Thymus (tissue), 11 donors: ENCODE measurements around the gene RHD. TPM values are rescaled to one million over a fixed set of nuclear protein-coding genes. Genes with fewer than 3 reads are reported as not detected.
"Not testable (repeated sequence)": the region's sequence is repeated elsewhere in the genome, so short reads cannot be mapped to it uniquely, and the experiment has no call there.

Experiments
- DNase-seq, 9 donors: peaks; one replicate each; pipeline ENCODE4 v3.0.0-alpha.2; 2013; ENCODE audit warnings: low spot score in 9 of 9, low read depth in 6 of 9, missing footprints in 1 of 9
- H3K27ac ChIP-seq, 2 donors: one replicate each; pipeline ENCODE4 v1.5.1; 2013; ENCODE audit warnings: control low read depth in 1 of 2, low read depth in 1 of 2, low read length in 1 of 2, mild to moderate bottlenecking in 1 of 2, moderate library complexity in 1 of 2
- H3K27me3 ChIP-seq, 2 donors: one replicate each; pipeline ENCODE4 v1.5.1; 2013; ENCODE audit warnings: low read length in 1 of 2; ENCODE audit not compliant: control insufficient read depth in 2 of 2, insufficient read depth in 1 of 2
- H3K36me3 ChIP-seq, 2 donors: one replicate each; pipeline ENCODE4 v1.5.1; 2013; ENCODE audit warnings: low read length in 1 of 2, mild to moderate bottlenecking in 1 of 2, moderate library complexity in 1 of 2; ENCODE audit not compliant: control insufficient read depth in 2 of 2, insufficient read depth in 2 of 2
- H3K4me1 ChIP-seq, 2 donors: one replicate each; pipeline ENCODE4 v1.5.1; 2013; ENCODE audit warnings: low read length in 2 of 2; ENCODE audit not compliant: control insufficient read depth in 2 of 2, insufficient read depth in 2 of 2
- H3K4me3 ChIP-seq, 2 donors: one replicate each; pipeline ENCODE4 v1.5.1; 2013; ENCODE audit warnings: low read length in 2 of 2, control low read depth in 1 of 2, mild to moderate bottlenecking in 1 of 2
- H3K9me3 ChIP-seq, 2 donors: one replicate each; pipeline ENCODE4 v1.5.1; 2013; ENCODE audit warnings: low read length in 1 of 2, mild to moderate bottlenecking in 1 of 2; ENCODE audit not compliant: control insufficient read depth in 2 of 2, insufficient read depth in 1 of 2
- WGBS: extraction: QIAGEN DNeasy Blood & Tissue Kit; methylation state at CpG from one replicate; pipeline ENCODE4 v1.1.7; 2013; 5-methylcytosine and 5-hydroxymethylcytosine counted together
- polyA plus RNA-seq: library from polyadenylated mRNA; stranded (reverse); fragments of 200-250 nt; gene quantifications from one replicate; pipeline ENCODE4 v1.2.3, GENCODE V29; 2013
- total RNA-seq: library from RNA; stranded (reverse); fragments of 120-200 nt; gene quantifications from one replicate; pipeline ENCODE4 v1.2.4, GENCODE V29; 2013
- donor health status: healthy.

RHD gene
- total and polyA plus RNA-seq, 2 donors = 0.09 to 0.61 TPM

GRCh38 chr1:25356441-25356840, 84.1 kb downstream of the RHD start:
- DNase-seq = no peak
- peaks cover 40 to 55% of the 10 kb centered on the region in 2 donors for H3K36me3 ChIP-seq
- no peak overlapping the region for H3K4me3 ChIP-seq
- H3K27me3 ChIP-seq = no peaks in the 10 kb centered on the region
- no peaks in the 10 kb centered on the region for H3K4me1 ChIP-seq
- no peak overlapping the region for H3K27ac ChIP-seq
- H3K9me3 ChIP-seq = no peaks in the 10 kb centered on the region

DNA sequence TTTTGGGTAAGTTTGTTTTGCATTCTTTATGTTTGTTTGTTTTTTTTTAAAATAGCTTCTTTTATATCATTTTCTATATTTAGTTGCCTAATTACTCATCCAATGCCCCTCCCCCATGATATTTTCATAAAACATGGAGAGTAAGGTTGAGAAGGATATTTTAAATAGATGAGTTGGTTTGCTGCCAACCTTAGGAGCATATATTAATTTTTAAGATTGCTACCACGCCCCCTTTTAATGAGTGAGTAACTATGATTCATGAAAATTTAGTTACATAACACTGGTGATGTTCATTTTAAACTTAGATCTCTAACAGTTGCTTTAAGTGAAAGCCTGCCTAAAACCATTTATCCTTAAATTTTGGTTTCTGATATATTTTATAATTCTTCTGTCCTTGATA, 84.5 kb downstream of the RHD start:
- no peak for DNase-seq
- H3K27ac ChIP-seq = no peak overlapping the region
- H3K36me3 ChIP-seq = peaks cover 43 to 59% of the 10 kb centered on the region in 2 donors
- no peaks in the 10 kb centered on the region for H3K27me3 ChIP-seq
- WGBS = 98% methylated on average over 1 of the region's 1 CpG
- H3K4me3 ChIP-seq = no peak overlapping the region
- no peaks in the 10 kb centered on the region for H3K4me1 ChIP-seq
- H3K9me3 ChIP-seq = no peaks in the 10 kb centered on the region

- no peaks in the 10 kb centered on the region for H3K27me3 ChIP-seq
- H3K27ac ChIP-seq = no peak overlapping the region
- H3K9me3 ChIP-seq = no peaks in the 10 kb centered on the region
- no peak overlapping the region for H3K4me3 ChIP-seq
- 99% methylated on average over 7 of the region's 7 CpGs for WGBS
- no peak for DNase-seq
- no peaks in the 10 kb centered on the region for H3K4me1 ChIP-seq
- peaks cover 29 to 43% of the 10 kb centered on the region in 2 donors for H3K36me3 ChIP-seq
These were observed 88.6 kb downstream of the RHD start for GRCh38 chr1:25360596-25361581.

DNA sequence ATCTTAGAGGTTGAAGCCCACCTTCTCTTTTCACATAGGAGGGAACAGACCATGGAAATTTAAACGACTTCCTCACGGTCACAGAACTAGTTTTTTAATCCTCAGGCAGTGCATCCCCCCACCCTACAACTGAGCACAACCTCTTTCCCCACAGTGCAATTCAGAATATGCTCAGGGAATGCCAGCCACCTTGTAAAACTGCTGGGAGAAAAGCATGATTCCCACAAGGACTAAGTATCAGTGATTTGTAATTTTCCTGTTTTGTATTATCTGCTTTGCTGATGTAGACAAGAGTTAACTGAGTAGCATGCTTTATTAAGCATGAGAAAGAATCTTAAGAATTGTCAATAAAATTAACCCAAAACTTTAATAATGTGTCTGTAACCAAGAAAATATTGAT, 89.6 kb downstream of the RHD start:
- H3K36me3 ChIP-seq = peaks cover 25 to 36% of the 10 kb centered on the region in 2 donors
- WGBS = 90% methylated on average over 2 of the region's 2 CpGs
- no peak overlapping the region for H3K27ac ChIP-seq

DNA sequence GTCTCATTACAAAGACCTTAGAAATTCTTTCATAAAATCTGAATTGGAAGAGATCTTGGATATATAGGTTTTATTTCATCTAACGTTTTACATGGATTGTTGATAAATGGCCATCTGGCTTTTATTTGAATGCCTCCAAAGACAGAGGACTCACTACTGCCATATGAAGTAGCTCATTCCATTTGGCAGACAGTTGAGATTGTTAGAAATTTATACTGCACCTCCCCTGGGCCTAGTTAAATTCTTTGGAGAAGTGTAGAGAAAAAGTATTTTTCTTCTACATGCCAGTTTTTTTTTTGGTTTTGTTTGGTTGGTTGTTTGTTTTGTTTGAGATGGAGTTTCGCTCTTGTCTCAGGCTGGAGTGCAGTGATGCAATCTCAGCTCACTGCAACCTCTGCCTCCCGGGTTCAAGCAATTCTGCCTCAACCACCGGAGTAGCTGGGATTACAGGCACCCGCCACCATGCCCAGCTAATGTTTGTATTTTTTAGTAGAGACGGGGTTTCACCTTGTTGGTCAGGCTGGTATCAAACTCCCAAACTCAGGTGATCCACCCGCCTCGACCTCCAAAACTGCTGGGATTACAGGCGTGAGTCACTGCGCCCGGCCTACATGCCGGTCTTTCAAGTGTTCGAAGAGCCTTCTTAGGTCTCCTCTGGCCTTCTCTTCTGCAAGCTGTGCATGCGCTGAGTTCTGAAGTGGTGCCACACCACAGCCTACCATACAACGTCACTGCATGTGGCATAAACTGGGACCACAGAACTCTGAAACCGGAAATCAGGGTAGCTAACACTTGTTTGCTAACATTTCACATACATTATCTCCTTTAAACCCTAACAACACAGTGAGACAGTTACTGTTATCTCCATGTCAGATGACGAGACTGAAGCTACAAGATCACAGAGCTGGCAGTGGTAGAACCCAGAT, 90.6 kb downstream of the RHD start:
- H3K36me3 ChIP-seq = peaks cover 23 to 31% of the 10 kb centered on the region in 2 donors
- no CpG with 5 or more reads among the region's 17 CpGs for WGBS
- not testable (repeated sequence) for H3K4me3 ChIP-seq, H3K4me1 ChIP-seq, H3K27me3 ChIP-seq, DNase-seq, H3K9me3 ChIP-seq, H3K27ac ChIP-seq

More for the DNA sequence above, 89.6 kb downstream of the RHD start:
- DNase-seq = no peak
- H3K27me3 ChIP-seq = no peaks in the 10 kb centered on the region
- no peaks in the 10 kb centered on the region for H3K4me1 ChIP-seq
- no peak overlapping the region for H3K4me3 ChIP-seq
- no peaks in the 10 kb centered on the region for H3K9me3 ChIP-seq

- no peak overlapping the region for H3K4me3 ChIP-seq
- H3K36me3 ChIP-seq = no peaks in the 10 kb centered on the region
- no peaks in the 10 kb centered on the region for H3K27me3 ChIP-seq
- no peaks in the 10 kb centered on the region for H3K9me3 ChIP-seq
- H3K4me1 ChIP-seq = no peaks in the 10 kb centered on the region
- DNase-seq = no peak
- no peak overlapping the region for H3K27ac ChIP-seq
- WGBS = 96% methylated on average over 4 of the region's 4 CpGs
These were observed 96.9 kb downstream of the RHD start for GRCh38 chr1:25369241-25369640.

DNA sequence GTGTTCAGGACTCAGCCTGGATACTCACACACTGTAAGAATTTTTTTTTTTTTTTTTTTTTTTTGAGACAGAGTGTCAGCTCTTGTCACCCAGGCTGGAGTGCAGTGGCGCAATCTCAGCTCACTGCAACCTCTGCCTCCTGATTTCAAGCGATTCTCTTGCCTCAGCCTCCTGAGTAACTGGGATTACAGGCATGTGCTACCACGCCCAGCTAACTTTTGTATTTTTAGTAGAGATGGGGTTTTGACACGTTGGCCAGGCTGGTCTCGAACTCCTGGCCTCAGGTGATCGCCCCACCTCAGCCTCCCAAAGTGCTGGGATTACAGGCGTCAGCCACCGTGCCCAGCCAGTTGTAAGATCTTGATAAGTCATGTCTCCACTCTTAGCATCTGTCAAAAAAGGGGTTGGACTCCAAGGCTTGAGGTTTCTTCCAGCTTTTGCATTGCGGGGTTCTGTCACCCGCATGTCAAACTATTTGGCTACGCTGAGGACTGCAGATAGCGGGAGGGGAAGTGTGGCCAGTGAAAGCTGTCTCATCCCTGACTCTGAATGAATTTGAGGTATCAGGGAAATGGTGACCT, 97.5 kb downstream of the RHD start:
- DNase-seq = not testable (repeated sequence)

GRCh38 chr1:25371757-25372156, 99.4 kb downstream of the RHD start:
- H3K4me1 ChIP-seq, DNase-seq, H3K36me3 ChIP-seq, H3K27ac ChIP-seq, H3K9me3 ChIP-seq, H3K4me3 ChIP-seq, H3K27me3 ChIP-seq: not testable (repeated sequence)
- WGBS = 94% methylated on average over 7 of the region's 7 CpGs

More for the DNA sequence above, 97.5 kb downstream of the RHD start:
- 95% methylated on average over 12 of the region's 12 CpGs for WGBS
- H3K27me3 ChIP-seq, H3K9me3 ChIP-seq, H3K4me1 ChIP-seq, H3K4me3 ChIP-seq, H3K36me3 ChIP-seq, H3K27ac ChIP-seq: not testable (repeated sequence)
